ENCODE measurements around the gene POLD2.

Gene POLD2

DNA sequence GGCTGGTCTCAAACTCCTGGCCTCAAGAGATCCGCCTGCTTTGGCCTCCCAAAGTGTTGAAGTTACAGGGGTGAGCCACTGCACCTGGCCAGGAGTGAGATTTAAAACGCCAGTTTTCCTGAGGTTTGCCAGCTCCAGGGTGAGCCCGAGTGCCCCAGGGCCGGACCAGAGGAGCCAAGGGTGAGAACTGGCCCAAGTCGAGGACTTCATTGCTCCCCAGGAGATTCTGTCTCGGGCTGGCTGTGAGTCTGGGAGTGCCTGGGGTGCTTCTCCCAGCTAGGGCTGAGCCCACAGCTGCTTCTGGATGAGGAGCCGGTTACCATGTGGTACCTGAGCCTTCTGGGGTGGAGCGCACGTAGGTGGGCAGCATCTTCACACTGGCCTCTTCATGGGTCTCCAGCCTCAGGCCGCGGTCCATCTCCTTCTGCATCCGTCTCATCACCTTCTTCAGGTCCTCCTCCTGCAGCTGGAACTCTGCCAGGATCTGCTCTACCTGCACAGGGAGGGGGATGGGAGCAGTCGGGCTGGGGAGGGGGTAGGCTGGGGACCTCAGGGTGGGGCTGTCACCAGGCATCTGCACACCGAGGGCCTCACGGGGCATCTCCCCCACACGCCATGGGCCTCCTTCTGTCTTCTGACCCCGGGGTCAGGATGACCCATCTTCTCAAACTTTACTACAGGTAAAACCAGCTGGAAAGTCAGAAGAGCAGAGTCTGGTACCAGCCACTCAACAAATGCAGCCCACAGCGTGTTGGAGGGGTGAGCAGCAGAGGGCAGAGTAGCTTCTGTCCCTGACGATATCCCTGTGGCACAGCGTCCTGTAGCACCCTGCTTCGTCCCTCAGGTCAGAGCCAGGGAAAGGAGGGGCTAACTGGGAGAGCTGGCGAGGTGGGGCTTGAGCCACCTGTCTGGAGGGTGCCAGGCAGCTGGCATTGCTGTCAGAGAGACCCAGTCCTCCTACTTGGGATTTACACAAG lies 29.9 kb upstream of the POLD2 start:
- DNase-seq = no peak

- no peak for DNase-seq
Measured at GRCh38 chr7:44151956-44152355, 28.6 kb upstream of the POLD2 start.

- DNase-seq = no peak
Measured at GRCh38 chr7:44150966-44151941, 27.9 kb upstream of the POLD2 start.

DNA sequence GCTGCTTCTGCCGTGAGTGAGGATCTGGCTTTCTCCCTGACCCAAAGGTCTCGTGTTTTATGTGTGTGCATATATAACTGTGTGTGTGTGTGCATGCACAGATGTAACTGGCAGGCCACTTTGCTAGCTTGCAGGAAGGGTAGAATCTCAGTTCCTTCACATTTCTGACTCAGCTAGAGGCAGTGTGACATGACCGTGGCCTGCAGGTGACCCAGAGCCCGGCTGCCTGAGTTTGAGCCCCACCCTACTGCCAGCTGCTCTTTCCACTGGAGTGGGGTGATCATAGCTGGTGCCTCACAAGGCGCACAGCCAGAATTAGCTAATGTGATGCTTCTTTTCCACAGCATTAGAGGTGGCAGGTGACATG lies 27.1 kb upstream of the POLD2 start:
- DNase-seq = no peak

GRCh38 chr7:44149571-44150465 lies 26.5 kb upstream of the POLD2 start:
- no peak for DNase-seq

- no peak for DNase-seq
Measured at GRCh38 chr7:44148961-44149536, 25.7 kb upstream of the POLD2 start.

- no peak for DNase-seq
Measured at GRCh38 chr7:44148166-44148565, 24.8 kb upstream of the POLD2 start.

- DNase-seq = no peak
Measured at GRCh38 chr7:44147026-44147991, 24.0 kb upstream of the POLD2 start.

- DNase-seq = no peak
Measured at GRCh38 chr7:44145969-44146911, 22.9 kb upstream of the POLD2 start.

DNA sequence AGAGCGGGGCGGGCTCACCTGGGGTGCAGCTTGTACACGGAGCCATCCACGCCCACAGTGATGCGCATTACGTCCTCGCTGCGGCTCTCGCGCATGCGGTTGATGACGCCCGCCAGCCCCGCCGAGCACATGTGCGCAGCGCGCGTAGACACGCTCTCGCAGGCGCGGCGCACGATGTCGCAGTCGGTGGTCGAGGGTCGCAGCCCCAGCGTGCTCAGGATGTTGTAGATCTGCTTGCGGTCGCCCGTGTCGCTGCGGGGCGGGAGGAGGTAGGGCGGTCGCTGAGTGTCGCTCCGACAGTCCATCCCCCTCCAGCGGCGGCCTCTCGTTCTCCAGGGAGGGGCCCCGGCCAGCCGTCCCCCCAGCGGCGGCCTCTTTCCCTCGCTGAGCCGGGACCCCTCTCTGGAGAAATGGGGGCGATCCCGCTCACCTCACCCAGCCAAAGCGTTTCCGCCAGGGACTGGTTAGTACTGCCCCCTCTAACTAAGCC lies 22.2 kb upstream of the POLD2 start:
- no peak for DNase-seq

DNA sequence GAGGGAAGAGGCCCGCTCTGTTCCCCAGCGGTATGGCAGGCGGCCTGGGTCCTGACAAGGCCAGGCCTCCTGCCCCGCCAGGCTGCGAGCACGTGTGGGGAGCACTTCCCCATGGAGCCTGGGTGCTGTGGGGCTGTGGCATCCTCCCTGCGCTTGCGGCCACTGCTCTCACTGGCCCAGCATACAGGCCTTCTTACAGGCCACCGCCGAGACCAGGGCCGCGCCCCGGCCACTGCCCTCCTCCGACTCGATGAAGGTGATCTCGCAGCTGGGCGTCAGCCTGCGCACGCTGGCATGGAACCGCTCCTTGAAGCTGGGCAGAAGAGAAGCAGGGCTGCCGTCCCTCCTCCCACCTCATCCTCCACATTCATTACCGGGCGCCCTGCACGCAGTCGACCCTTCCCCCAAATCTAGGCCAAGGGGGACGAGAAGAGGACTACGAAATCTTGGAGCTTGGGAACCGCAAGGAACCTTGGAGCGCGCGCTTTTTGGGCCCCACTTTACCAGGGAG lies 21.7 kb upstream of the POLD2 start:
- no peak for DNase-seq

- no peak for DNase-seq
Measured at GRCh38 chr7:44144426-44144967, 21.1 kb upstream of the POLD2 start.

DNA sequence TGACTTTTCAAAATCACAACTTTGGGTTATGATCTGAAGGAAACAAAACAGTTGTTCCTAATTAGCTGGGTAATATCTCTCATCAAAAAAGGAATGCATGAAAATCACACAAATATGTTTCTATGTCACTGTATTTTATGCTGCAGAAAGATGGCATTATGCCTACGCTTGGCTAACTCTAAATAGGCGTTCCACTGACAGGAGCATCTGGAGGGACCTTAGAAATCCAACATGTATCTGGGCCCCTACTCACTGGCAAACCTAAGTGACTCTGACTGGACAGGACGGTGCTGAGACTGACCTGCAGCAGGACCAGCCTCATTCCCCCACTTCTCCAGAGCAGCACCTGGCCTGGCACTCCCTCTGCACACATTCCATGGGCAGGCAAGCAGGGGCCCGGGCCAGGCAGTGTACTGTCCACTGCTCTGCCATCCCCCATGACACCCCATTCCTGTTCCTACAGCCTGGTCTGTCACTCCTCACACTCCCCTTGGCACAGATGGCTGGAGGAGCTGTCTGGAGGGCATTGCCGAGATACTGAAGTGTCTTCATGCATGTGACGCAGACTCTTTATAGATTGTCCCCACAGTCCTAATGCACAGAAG lies 20.4 kb upstream of the POLD2 start:
- DNase-seq = no peak

- DNase-seq = no peak
Measured at GRCh38 chr7:44142028-44142427, 18.7 kb upstream of the POLD2 start.

- no peak for DNase-seq
Measured at GRCh38 chr7:44141221-44141850, 18.0 kb upstream of the POLD2 start, which contains the start of gene MYL7. MYL7 (minus strand) TSS chr7:44141332; CDS start chr7:44141305, 27 bp downstream.

- no peak for DNase-seq
Measured at GRCh38 chr7:44140341-44140740, 17.0 kb upstream of the POLD2 start.

DNA sequence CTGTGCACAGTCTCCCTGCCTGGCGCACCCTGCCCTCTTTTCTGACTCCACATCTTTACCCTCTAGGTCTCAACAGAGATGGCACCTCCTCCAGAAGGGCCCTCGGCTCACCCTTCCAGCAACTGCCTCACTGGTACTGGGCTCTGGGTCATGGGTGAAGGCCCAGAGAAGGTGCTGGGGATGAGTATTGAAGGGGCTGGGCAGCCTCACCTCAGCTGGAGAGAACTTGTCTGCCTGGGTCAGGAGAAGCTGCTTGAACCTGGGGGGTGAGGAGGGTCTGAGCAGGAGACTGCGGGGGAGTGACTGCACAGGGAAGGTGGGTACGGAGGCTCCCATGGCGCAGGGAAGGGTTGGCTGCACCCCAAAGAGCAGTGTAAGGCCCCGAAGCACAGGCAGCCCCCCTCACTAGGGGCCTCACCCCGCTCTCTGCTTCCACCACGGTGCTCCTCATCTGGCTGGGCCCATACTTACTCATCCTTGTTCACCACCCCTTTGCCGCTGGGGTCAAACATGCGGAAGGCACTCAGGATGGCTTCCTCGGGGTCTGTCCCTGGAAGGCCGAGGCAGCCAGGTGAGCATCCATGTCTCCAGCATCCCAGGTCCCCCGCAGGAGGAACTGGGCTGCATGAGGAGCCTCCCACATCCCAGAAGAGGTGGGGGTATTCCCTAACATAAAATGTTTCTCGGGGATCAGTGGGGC lies 16.1 kb upstream of the POLD2 start:
- no peak for DNase-seq

Measured in Kasumi-1 (cell line).